ENCODE measurements around the gene MAML3.

DNA sequence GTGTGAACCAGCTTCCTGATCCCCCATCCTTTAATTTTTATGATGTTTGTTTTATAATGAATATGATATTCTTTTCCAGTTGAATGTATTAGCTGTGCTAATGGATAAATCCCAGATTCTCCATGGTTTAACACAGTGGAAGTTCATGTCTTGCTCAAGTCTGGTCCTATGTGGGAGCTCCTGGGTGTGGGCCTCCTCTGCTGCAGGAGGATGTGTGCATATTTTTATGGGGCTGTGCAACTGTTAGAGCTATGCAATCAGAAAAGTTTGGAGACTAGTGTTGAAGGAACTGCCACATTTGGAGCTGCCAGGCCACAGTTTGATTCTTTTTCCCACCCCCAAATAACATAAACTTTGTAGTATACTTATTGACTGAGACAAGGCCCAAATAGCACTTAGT is 463.6 kb downstream of the MAML3 start:
- no peak for TF ChIP-seq POLR2A (IDR thresholded peaks at IDR 0.05)
- TF ChIP-seq, protein P1, sequence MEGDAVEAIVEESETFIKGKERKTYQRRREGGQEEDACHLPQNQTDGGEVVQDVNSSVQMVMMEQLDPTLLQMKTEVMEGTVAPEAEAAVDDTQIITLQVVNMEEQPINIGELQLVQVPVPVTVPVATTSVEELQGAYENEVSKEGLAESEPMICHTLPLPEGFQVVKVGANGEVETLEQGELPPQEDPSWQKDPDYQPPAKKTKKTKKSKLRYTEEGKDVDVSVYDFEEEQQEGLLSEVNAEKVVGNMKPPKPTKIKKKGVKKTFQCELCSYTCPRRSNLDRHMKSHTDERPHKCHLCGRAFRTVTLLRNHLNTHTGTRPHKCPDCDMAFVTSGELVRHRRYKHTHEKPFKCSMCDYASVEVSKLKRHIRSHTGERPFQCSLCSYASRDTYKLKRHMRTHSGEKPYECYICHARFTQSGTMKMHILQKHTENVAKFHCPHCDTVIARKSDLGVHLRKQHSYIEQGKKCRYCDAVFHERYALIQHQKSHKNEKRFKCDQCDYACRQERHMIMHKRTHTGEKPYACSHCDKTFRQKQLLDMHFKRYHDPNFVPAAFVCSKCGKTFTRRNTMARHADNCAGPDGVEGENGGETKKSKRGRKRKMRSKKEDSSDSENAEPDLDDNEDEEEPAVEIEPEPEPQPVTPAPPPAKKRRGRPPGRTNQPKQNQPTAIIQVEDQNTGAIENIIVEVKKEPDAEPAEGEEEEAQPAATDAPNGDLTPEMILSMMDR (IDR thresholded peaks at IDR 0.05), result no peak

Data from lower leg skin (tissue), 3 donors.